NT2/D1 (cell line): ENCODE data around the gene GOLGA3.

Experiments used
- YY1 ChIP-seq: IDR thresholded peaks from 2 replicates; pipeline ENCODE4 v1.6.1; 2011; ENCODE audit not compliant: insufficient read length, insufficient read depth
- ZNF274 ChIP-seq: IDR thresholded peaks from 2 replicates; pipeline ENCODE4 v1.6.1; 2011; ENCODE audit warnings: mild to moderate bottlenecking, low read depth, low read length

DNA sequence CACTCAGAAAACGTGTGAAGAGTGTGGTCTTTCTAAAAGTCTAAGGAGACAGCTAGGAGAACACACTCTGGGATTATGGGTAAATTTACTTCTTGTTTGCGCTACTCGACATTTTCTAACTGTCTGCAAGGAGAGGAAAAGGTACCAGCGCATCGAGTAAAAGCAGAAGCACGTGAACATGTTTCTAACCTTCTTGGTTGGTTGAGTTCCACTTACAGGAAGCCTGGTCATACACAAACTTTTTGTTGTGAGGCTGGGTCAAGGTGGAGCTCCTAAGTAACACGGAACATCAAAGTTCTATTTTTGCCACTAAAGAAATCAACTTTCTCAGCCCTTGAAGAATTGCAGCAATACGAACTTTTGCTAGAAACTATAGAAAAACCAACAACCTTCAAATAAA lies 87.0 kb downstream of the GOLGA3 start:
- TF ChIP-seq ZNF274, result no peak
- TF ChIP-seq YY1, result no peak
